Mucosa of rectum (tissue), 2 donors: ENCODE results near the gene WHAMM.

Source experiments
- H3K27ac ChIP-seq, 2 donors: one replicate each; pipeline ENCODE4 v1.7.0; 2013; ENCODE audit warnings: inconsistent platforms in 2 of 2, low read depth in 2 of 2, low read length in 2 of 2
- H3K27me3 ChIP-seq, 2 donors: one replicate each; pipeline ENCODE4 v1.7.0; 2013; ENCODE audit warnings: low read length in 2 of 2; ENCODE audit not compliant: control insufficient read depth in 2 of 2, insufficient read depth in 2 of 2
- H3K36me3 ChIP-seq, 2 donors: one replicate each; pipeline ENCODE4 v1.7.0; 2013; ENCODE audit warnings: low read length in 2 of 2; ENCODE audit not compliant: control insufficient read depth in 2 of 2, insufficient read depth in 2 of 2
- H3K4me1 ChIP-seq, 2 donors: one replicate each; pipeline ENCODE4 v1.7.0; 2013; ENCODE audit warnings: low read length in 2 of 2, mild to moderate bottlenecking in 1 of 2; ENCODE audit not compliant: control insufficient read depth in 2 of 2, insufficient read depth in 2 of 2
- H3K4me3 ChIP-seq, 2 donors: one replicate each; pipeline ENCODE4 v1.7.0; 2013; ENCODE audit warnings: low read length in 2 of 2
- H3K9ac ChIP-seq, 2 donors: one replicate each; pipeline ENCODE4 v1.7.0; 2013; ENCODE audit warnings: low read length in 2 of 2, low read depth in 1 of 2, mild to moderate bottlenecking in 1 of 2
- H3K9me3 ChIP-seq, 2 donors: one replicate each; pipeline ENCODE4 v1.7.0; 2013; ENCODE audit warnings: low read length in 2 of 2; ENCODE audit not compliant: control insufficient read depth in 2 of 2
- donor health status: healthy.
- donor health status: Normal muscosa, but diverticular disease.

WHAMM gene

GRCh38 chr15:82835391-82835917, 26.0 kb downstream of the WHAMM start:
- Histone ChIP-seq H3K27me3 (no peaks in the 10 kb centered on the region), H3K9me3 (no peaks in the 10 kb centered on the region), H3K4me3 (no peak overlapping the region), H3K36me3 (peaks cover 44 to 58% of the 10 kb centered on the region in 2 donors), H3K9ac (no peak overlapping the region), H3K27ac (no peak overlapping the region), H3K4me1 (no peaks in the 10 kb centered on the region)

DNA sequence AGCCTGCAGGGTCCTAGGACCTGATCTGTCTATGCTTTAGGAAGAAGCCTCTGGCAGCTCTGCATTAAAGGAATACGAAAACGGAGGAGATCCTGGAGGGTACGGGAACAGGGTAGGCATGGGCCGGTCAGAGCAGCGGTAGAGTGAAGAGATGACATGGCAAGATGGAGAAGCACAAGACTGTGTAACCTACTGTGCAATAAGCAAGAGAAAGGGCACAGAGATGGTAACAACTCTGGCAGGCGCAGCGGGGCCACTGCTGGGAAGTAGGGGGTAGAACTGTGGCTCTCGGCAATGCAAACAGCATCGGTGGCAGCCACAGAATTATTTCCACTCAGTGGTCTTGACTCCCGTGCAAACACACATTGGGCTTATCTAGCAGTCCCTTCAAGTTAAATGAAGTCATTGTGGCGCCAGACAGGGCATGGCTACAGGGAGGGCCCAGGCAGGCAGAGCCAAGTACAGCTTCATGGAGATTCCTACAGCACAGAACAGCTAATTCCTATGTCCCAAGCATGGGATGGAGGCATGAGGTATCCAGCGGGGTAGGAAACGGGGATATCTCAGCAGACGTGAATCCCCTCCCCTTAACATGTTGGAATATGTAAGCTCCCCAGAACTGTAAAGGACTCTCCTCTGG, 28.8 kb downstream of the WHAMM start:
- H3K9me3 ChIP-seq = no peaks in the 10 kb centered on the region
- no peaks in the 10 kb centered on the region for H3K27me3 ChIP-seq
- H3K9ac ChIP-seq = no peak overlapping the region
- H3K4me3 ChIP-seq = no peak overlapping the region
- peaks cover 18 to 37% of the 10 kb centered on the region in 2 donors for H3K36me3 ChIP-seq
- H3K27ac ChIP-seq = no peak overlapping the region
- H3K4me1 ChIP-seq = no peaks in the 10 kb centered on the region

- no peaks in the 10 kb centered on the region for H3K9me3 ChIP-seq
- peaks cover 13 to 31% of the 10 kb centered on the region in 2 donors for H3K36me3 ChIP-seq
- no peaks in the 10 kb centered on the region for H3K27me3 ChIP-seq
- H3K9ac ChIP-seq = no peak overlapping the region
- H3K4me3 ChIP-seq = no peak overlapping the region
- no peak overlapping the region for H3K27ac ChIP-seq
- H3K4me1 ChIP-seq = no peaks in the 10 kb centered on the region
Observed at GRCh38 chr15:82839136-82839535, 29.7 kb downstream of the WHAMM start.

DNA sequence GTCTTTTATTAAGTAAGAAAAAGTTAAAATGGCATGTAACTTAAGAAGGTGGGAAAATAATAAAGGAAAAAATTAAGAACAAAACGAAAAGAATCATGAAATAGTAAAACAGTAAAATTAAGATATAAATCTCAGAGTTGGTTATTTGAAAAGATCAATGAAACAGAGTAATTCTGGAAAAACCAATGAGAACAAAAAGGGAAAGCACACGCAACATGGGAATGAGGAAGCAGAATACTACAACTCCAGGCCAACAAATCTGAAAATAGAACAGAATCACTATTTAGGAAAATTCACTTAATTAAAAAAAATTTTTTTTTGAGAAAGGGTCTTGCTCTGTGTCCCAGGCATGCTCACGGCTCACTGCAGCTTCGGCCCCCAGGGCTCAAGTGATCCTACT, 30.7 kb downstream of the WHAMM start:
- Histone ChIP-seq H3K4me3 (no peak overlapping the region), H3K4me1 (no peaks in the 10 kb centered on the region), H3K9me3 (no peaks in the 10 kb centered on the region), H3K9ac (no peak overlapping the region), H3K27me3 (no peaks in the 10 kb centered on the region), H3K36me3 (peaks cover 8 to 23% of the 10 kb centered on the region in 2 donors), H3K27ac (no peak overlapping the region)

GRCh38 chr15:82843566-82843965, 34.1 kb downstream of the WHAMM start:
- no peak overlapping the region for H3K9ac ChIP-seq
- no peaks in the 10 kb centered on the region for H3K4me1 ChIP-seq
- H3K4me3 ChIP-seq = no peak overlapping the region
- H3K36me3 ChIP-seq = no peaks in the 10 kb centered on the region
- no peaks in the 10 kb centered on the region for H3K27me3 ChIP-seq
- H3K27ac ChIP-seq = no peak overlapping the region
- no peaks in the 10 kb centered on the region for H3K9me3 ChIP-seq

GRCh38 chr15:82845686-82846085, 36.3 kb downstream of the WHAMM start:
- Histone ChIP-seq H3K4me3 (no peak overlapping the region), H3K27me3 (no peaks in the 10 kb centered on the region), H3K27ac (no peak overlapping the region), H3K9ac (no peak overlapping the region), H3K9me3 (no peaks in the 10 kb centered on the region), H3K36me3 (no peaks in the 10 kb centered on the region), H3K4me1 (peaks cover 3 to 5% of the 10 kb centered on the region in 2 donors)

- no peak overlapping the region for H3K27ac ChIP-seq
- H3K9ac ChIP-seq = no peak overlapping the region
- no peaks in the 10 kb centered on the region for H3K36me3 ChIP-seq
Observed at GRCh38 chr15:82846621-82847020, 37.2 kb downstream of the WHAMM start.

GRCh38 chr15:82847703-82848102, 38.3 kb downstream of the WHAMM start:
- no peaks in the 10 kb centered on the region for H3K9me3 ChIP-seq
- peaks cover 3 to 5% of the 10 kb centered on the region in 2 donors for H3K4me1 ChIP-seq
- no peak overlapping the region for H3K27ac ChIP-seq
- no peaks in the 10 kb centered on the region for H3K36me3 ChIP-seq
- H3K4me3 ChIP-seq = no peak overlapping the region
- H3K9ac ChIP-seq = no peak overlapping the region
- H3K27me3 ChIP-seq = no peaks in the 10 kb centered on the region

More at GRCh38 chr15:82846621-82847020, 37.2 kb downstream of the WHAMM start:
- Histone ChIP-seq H3K9me3 (no peaks in the 10 kb centered on the region), H3K4me1 (peaks cover 3 to 5% of the 10 kb centered on the region in 2 donors), H3K4me3 (no peak overlapping the region), H3K27me3 (no peaks in the 10 kb centered on the region)

GRCh38 chr15:82848241-82848993, 39.0 kb downstream of the WHAMM start:
- Histone ChIP-seq H3K27ac (no peak overlapping the region), H3K4me1 (peaks cover 3 to 5% of the 10 kb centered on the region in 2 donors), H3K9me3 (no peaks in the 10 kb centered on the region), H3K4me3 (no peak overlapping the region), H3K36me3 (no peaks in the 10 kb centered on the region), H3K9ac (no peak overlapping the region), H3K27me3 (no peaks in the 10 kb centered on the region)
